DND-41 (cell line): ENCODE data around the gene SIX3.

Experiments
- ATAC-seq: fragments of 200-7000 bp; cut with Tn5 transposase; 3 replicates; pipeline ENCODE4 v1.9.1; 2021; ENCODE audit warnings: low read depth; ENCODE audit not compliant: insufficient read depth
- DNase-seq: peaks from one replicate; pipeline ENCODE4 v3.0.0-alpha.2; 2020
- H2AFZ ChIP-seq: 2 replicates; pipeline ENCODE4 v1.6.0; 2012; ENCODE audit warnings: low read depth, low read length
- H3K27ac ChIP-seq: 2 replicates; pipeline ENCODE4 v1.5.1; 2012; ENCODE audit warnings: low read length, inconsistent platforms
- H3K27me3 ChIP-seq: fragments of 200-600 bp; sonication (generic); 2 replicates; pipeline ENCODE4 v1.6.0; 2012; ENCODE audit warnings: low read length, mild to moderate bottlenecking, inconsistent platforms; ENCODE audit not compliant: insufficient read depth, poor library complexity
- H3K36me3 ChIP-seq: 2 replicates; pipeline ENCODE4 v1.5.1; 2012; ENCODE audit warnings: low read length, inconsistent platforms; ENCODE audit not compliant: insufficient read depth
- H3K4me1 ChIP-seq: 2 replicates; pipeline ENCODE4 v1.5.1; 2012; ENCODE audit warnings: mild to moderate bottlenecking, low read length; ENCODE audit not compliant: insufficient read depth
- H3K4me2 ChIP-seq: 2 replicates; pipeline ENCODE4 v1.6.0; 2012; ENCODE audit warnings: mild to moderate bottlenecking, moderate library complexity, low read length, inconsistent platforms; ENCODE audit not compliant: insufficient read depth
- H3K4me3 ChIP-seq, 2 experiments: fragments of 200-600 bp in 1 of 2; shearing (Covaris generic) in 1 of 2; 2 replicates each; pipeline ENCODE4 v1.5.1; 2012 to 2016; ENCODE audit warnings: inconsistent platforms in 2 of 2, low read length in 2 of 2, mild to moderate bottlenecking in 2 of 2, low read depth in 1 of 2, moderate library complexity in 1 of 2
- H3K79me2 ChIP-seq: 2 replicates; pipeline ENCODE4 v1.6.0; 2012; ENCODE audit warnings: low read length, inconsistent platforms; ENCODE audit not compliant: insufficient read depth
- H3K9ac ChIP-seq: 2 replicates; pipeline ENCODE4 v1.6.0; 2012; ENCODE audit warnings: low read depth, mild to moderate bottlenecking, inconsistent platforms, low read length, moderate library complexity
- H3K9me3 ChIP-seq: 2 replicates; pipeline ENCODE4 v1.5.1; 2012; ENCODE audit warnings: low read length, moderate library complexity, mild to moderate bottlenecking, inconsistent platforms; ENCODE audit not compliant: insufficient read depth, severe bottlenecking
- H4K20me1 ChIP-seq: 2 replicates; pipeline ENCODE4 v1.6.0; 2012; ENCODE audit warnings: low read length; ENCODE audit not compliant: insufficient read depth
- EZH2 ChIP-seq: IDR thresholded peaks from 3 replicates; pipeline ENCODE4 v1.6.1; 2012; ENCODE audit warnings: borderline replicate concordance, low read depth, mild to moderate bottlenecking, moderate library complexity, low read length, inconsistent platforms; ENCODE audit not compliant: severe bottlenecking
- TF ChIP-seq, protein P1 (sequence below): IDR thresholded peaks from 2 replicates; pipeline ENCODE4 v1.5.1; 2012; ENCODE audit warnings: borderline replicate concordance, low read length, moderate library complexity, mild to moderate bottlenecking; ENCODE audit not compliant: poor library complexity, severe bottlenecking; ENCODE audit errors: extremely low read depth

The SIX3 gene

DNA sequence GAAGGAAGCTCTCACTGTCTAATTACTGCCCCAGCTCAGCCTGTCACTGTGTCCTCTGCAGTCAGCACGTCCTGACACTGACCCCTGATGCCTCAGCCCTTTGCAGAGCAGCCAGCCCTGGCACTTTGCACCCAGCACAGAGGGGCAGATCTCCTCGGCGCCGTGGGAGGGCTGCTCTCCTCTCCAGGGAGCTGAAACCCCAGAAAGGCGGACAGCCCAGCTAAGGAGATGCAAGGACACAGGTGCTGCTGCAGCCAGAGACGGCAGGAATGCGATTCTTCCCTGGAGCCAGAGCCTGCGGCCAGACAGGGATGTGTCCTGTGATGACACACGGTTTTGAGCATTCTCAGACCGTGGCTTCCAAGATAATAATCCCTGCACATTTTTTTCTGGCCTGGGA is 34.5 kb upstream of the SIX3 start:
- Histone ChIP-seq H3K79me2 (no peaks in the 10 kb centered on the region), H3K36me3 (no peaks in the 10 kb centered on the region), H4K20me1 (no peaks in the 10 kb centered on the region), H3K4me1 (peaks cover 8% of the 10 kb centered on the region; the same call in 1 of the 2 replicates), H3K4me3 (no peak overlapping the region), H3K4me2 (no peak overlapping the region), H3K27ac (no peak overlapping the region), H2AFZ (no peak overlapping the region), H3K9ac (no peak overlapping the region), H3K9me3 (peaks cover 6% of the 10 kb centered on the region), H3K27me3 (no peaks in the 10 kb centered on the region)
- TF ChIP-seq, protein P1, sequence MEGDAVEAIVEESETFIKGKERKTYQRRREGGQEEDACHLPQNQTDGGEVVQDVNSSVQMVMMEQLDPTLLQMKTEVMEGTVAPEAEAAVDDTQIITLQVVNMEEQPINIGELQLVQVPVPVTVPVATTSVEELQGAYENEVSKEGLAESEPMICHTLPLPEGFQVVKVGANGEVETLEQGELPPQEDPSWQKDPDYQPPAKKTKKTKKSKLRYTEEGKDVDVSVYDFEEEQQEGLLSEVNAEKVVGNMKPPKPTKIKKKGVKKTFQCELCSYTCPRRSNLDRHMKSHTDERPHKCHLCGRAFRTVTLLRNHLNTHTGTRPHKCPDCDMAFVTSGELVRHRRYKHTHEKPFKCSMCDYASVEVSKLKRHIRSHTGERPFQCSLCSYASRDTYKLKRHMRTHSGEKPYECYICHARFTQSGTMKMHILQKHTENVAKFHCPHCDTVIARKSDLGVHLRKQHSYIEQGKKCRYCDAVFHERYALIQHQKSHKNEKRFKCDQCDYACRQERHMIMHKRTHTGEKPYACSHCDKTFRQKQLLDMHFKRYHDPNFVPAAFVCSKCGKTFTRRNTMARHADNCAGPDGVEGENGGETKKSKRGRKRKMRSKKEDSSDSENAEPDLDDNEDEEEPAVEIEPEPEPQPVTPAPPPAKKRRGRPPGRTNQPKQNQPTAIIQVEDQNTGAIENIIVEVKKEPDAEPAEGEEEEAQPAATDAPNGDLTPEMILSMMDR: no peak
- TF ChIP-seq EZH2: no peak
- ATAC-seq (no peak), DNase-seq (no peak)

DNA sequence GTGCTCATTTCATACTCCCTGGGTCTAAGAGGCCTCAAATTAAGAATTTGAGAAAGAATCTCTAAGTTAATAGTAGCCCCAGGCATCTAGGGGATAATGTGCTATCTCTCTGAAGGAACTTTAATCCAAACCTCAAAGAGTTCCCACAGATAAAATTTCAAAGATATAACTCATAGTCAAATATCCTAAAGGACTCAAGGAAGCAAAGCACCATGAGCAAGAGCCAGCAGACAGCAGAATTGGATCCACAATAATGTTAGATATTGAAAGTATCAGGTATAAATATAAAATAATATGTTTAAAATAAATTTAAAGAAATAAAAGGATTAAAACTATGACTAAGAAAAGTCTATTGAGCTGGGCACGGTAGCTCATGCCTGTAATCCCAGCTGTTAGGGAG is 31.7 kb upstream of the SIX3 start:
- H3K9me3 ChIP-seq: peaks cover 6% of the 10 kb centered on the region
- no peak overlapping the region for H2AFZ ChIP-seq
- TF ChIP-seq, protein P1: no peak
- no peak for TF ChIP-seq EZH2
- no peaks in the 10 kb centered on the region for H3K4me1 ChIP-seq
- H3K27me3 ChIP-seq: no peaks in the 10 kb centered on the region
- DNase-seq (no peak), ATAC-seq (no peak)
- H3K4me3 ChIP-seq: no peak overlapping the region
- H3K79me2 ChIP-seq: no peaks in the 10 kb centered on the region
- no peak overlapping the region for H3K9ac ChIP-seq
- H3K27ac ChIP-seq: no peak overlapping the region
- no peak overlapping the region for H3K4me2 ChIP-seq
- H4K20me1 ChIP-seq: no peaks in the 10 kb centered on the region
- H3K36me3 ChIP-seq: no peaks in the 10 kb centered on the region

DNA sequence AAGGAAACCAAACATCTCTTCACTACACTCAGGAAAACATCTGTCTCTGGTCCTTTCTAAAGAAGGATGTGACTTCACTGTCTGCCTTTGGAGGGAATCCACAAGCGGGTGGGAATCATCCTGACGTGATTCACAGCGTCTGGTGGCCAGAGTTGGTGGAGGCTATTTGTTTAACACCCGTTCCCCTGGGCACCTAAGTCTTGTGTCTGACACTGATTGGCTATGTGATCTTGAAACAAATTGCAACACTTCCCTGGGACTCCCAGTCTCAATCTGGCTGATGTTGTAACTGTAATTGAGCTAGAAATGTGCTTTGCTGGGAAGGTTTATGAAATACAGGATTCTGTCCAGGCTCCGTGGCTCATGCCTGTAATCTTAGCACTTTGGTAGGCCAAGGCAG is 28.8 kb upstream of the SIX3 start:
- Histone ChIP-seq H3K27ac (no peak overlapping the region), H3K9me3 (peaks cover 6% of the 10 kb centered on the region), H3K27me3 (no peaks in the 10 kb centered on the region), H3K79me2 (no peaks in the 10 kb centered on the region), H3K9ac (no peak overlapping the region), H4K20me1 (no peaks in the 10 kb centered on the region), H3K36me3 (no peaks in the 10 kb centered on the region), H3K4me2 (no peak overlapping the region), H3K4me3 (no peak overlapping the region), H3K4me1 (no peaks in the 10 kb centered on the region), H2AFZ (no peak overlapping the region)
- no peak for DNase-seq
- no peak for ATAC-seq
- TF ChIP-seq, protein P1: no peak
- TF ChIP-seq EZH2: no peak

DNA sequence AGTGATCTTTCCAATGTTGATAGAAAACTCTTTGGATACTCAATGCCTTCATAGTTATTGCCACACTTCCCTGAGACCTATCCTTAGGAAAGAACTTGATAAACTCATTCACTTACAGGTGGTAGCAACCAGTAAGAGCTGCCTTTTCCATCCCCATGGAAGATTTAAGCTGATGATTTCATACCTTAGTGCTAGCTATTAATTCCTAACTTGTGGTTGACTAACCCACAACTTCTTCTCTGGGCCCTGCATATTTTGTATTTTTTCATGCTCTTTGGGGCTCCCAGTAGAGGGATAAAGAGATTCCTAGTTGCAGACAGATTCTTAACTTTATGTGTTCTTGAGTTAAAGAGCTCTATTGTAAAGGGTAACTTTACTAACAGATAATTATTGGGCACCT is 25.2 kb upstream of the SIX3 start:
- H3K4me1 ChIP-seq: no peaks in the 10 kb centered on the region
- H3K4me3 ChIP-seq: no peak overlapping the region
- H2AFZ ChIP-seq: no peak overlapping the region
- H3K9me3 ChIP-seq: no peaks in the 10 kb centered on the region
- H3K36me3 ChIP-seq: no peaks in the 10 kb centered on the region
- no peaks in the 10 kb centered on the region for H4K20me1 ChIP-seq
- DNase-seq (no peak), ATAC-seq (no peak)
- H3K27ac ChIP-seq: no peak overlapping the region
- H3K27me3 ChIP-seq: no peaks in the 10 kb centered on the region
- no peak overlapping the region for H3K4me2 ChIP-seq
- H3K79me2 ChIP-seq: no peaks in the 10 kb centered on the region
- TF ChIP-seq, protein P1: no peak
- H3K9ac ChIP-seq: no peak overlapping the region
